GM12878 (cell line): ENCODE measurements around the gene SLC6A12. TPM values are rescaled to one million over a fixed set of nuclear protein-coding genes. Genes with fewer than 3 reads are reported as not detected.

ENCODE experiments used
- ATAC-seq: fragments of 200-7000 bp; cut with Tn5 transposase; 3 replicates; pipeline ENCODE4 v1.9.1; 2020; ENCODE audit warnings: mild to moderate bottlenecking, moderate library complexity
- BruUV-seq: library from RNA; stranded (reverse); fragments of 400-500 nt; replicated peaks from 2 replicates; lab custom pipeline; 2021; lab: Mats Ljungman, UMichigan
- CTCF ChIA-PET: fragments of 300-600 bp; sonication (Branson Sonifier 250); formaldehyde crosslinking; extraction: SDS; loops from one replicate; lab custom pipeline; 2021; ENCODE audit warnings: inconsistent platforms; lab: Yijun Ruan, JAX
- POLR2A ChIA-PET: fragments of 350-600 bp; formaldehyde crosslinking; extraction: SDS; loops from one replicate; lab custom pipeline; 2021; ENCODE audit warnings: inconsistent platforms; lab: Charles Lee
- RAD21 ChIA-PET: fragments of 300-600 bp; sonication (Branson Sonifier 250); formaldehyde crosslinking; loops from one replicate; lab custom pipeline; 2023; ENCODE audit warnings: antibody characterized with exemption; ENCODE audit not compliant: unreplicated experiment; lab: Charles Lee
- SMC1A ChIA-PET: fragments of 300-600 bp; sonication (Branson Sonifier 250); formaldehyde crosslinking; loops from one replicate; lab custom pipeline; 2023; ENCODE audit not compliant: unreplicated experiment, uncharacterized antibody; lab: Charles Lee
- DNase-seq: peaks from one replicate; pipeline ENCODE4 v3.0.0-alpha.2; 2011; ENCODE audit warnings: low read depth, low spot score
- FAIRE-seq: peaks from 3 replicates; lab custom pipeline; 2011; peaks lifted over from hg19 to GRCh38; lab: Jason Lieb, UNC
- H2AFZ ChIP-seq: 2 replicates; pipeline ENCODE4 v1.6.0; 2011; ENCODE audit warnings: low read depth, low read length, control low read depth; ENCODE audit not compliant: control insufficient read depth
- H3K27ac ChIP-seq: 2 replicates; pipeline ENCODE4 v1.5.1; 2011; ENCODE audit warnings: control low read depth; ENCODE audit not compliant: control insufficient read depth, insufficient read depth
- H3K27me3 ChIP-seq, 2 experiments: replicated peaks in 1 of 2; 2 replicates each; pipeline versions ENCODE4 v1.6.0 to v1.6.1; 2011; ENCODE audit warnings: low read length in 1 of 2; ENCODE audit not compliant: control insufficient read depth in 2 of 2, insufficient read depth in 2 of 2
- H3K36me3 ChIP-seq, 2 experiments: 2 replicates each; pipeline ENCODE4 v1.5.1; 2011; ENCODE audit warnings: low read length in 1 of 2; ENCODE audit not compliant: control insufficient read depth in 2 of 2, insufficient read depth in 2 of 2
- H3K4me1 ChIP-seq: 2 replicates; pipeline ENCODE4 v1.6.1; 2011; ENCODE audit warnings: mild to moderate bottlenecking, low read length, moderate library complexity, mixed read lengths; ENCODE audit not compliant: control insufficient read depth, insufficient read depth
- H3K4me2 ChIP-seq: 2 replicates; pipeline ENCODE4 v1.6.0; 2011; ENCODE audit warnings: control low read depth; ENCODE audit not compliant: control insufficient read depth, insufficient read depth
- H3K4me3 ChIP-seq: fragments of 200-600 bp; sonication (generic); 2 replicates; pipeline ENCODE4 v1.5.1; 2016
- H3K79me2 ChIP-seq: 2 replicates; pipeline ENCODE4 v1.6.0; 2011; ENCODE audit warnings: low read length; ENCODE audit not compliant: control insufficient read depth, insufficient read depth
- H3K9ac ChIP-seq: 2 replicates; pipeline ENCODE4 v1.8.0; 2011; ENCODE audit warnings: low read length, control low read depth, mixed read lengths; ENCODE audit not compliant: control insufficient read depth, insufficient read depth
- H3K9me3 ChIP-seq: replicated peaks from 3 replicates; pipeline ENCODE4 v1.5.1; 2011; ENCODE audit warnings: mild to moderate bottlenecking, low read length; ENCODE audit not compliant: control insufficient read depth, insufficient read depth
- H4K20me1 ChIP-seq: 2 replicates; pipeline ENCODE4 v1.6.0; 2011; ENCODE audit not compliant: control insufficient read depth, insufficient read depth
- BCL11A ChIP-seq: IDR thresholded peaks from 2 replicates; pipeline ENCODE4 v1.6.1; 2011; ENCODE audit warnings: low read depth, low read length
- CEBPZ ChIP-seq: fragments of 150-350 bp; IDR thresholded peaks from 2 replicates; pipeline ENCODE4 v1.6.1; 2016; ENCODE audit warnings: low read depth, low read length
- EGR1 ChIP-seq, 2 experiments: IDR thresholded peaks; 1 replicate in 1 of 2; 2 replicates in 1 of 2; pipeline ENCODE4 v1.6.1; 2011 to 2012; ENCODE audit warnings: low read depth in 2 of 2, low read length in 2 of 2, borderline replicate concordance in 1 of 2, mild to moderate bottlenecking in 1 of 2, moderate library complexity in 1 of 2
- HCFC1 ChIP-seq: fragments of 150-350 bp; IDR thresholded peaks from 2 replicates; pipeline ENCODE4 v1.6.1; 2014; ENCODE audit warnings: low read length
- MTA2 ChIP-seq: fragments of 450-650 bp; IDR thresholded peaks from 2 replicates; pipeline ENCODE4 v1.6.1; 2016; ENCODE audit warnings: low read depth, mild to moderate bottlenecking, moderate library complexity
- RBBP5 ChIP-seq: fragments of 200-600 bp; sonication (generic); conservative IDR thresholded peaks from 2 replicates; pipeline ENCODE4 v1.6.1; 2016
- SMAD1 ChIP-seq: fragments of 450-650 bp; IDR thresholded peaks from 2 replicates; pipeline ENCODE4 v1.6.1; 2018; ENCODE audit warnings: mild to moderate bottlenecking, low read depth; ENCODE audit not compliant: partially characterized antibody
- SUZ12 ChIP-seq: fragments of 200-600 bp; sonication (generic); IDR thresholded peaks from one replicate; pipeline ENCODE4 v1.6.1; 2018; ENCODE audit warnings: antibody characterized with exemption, mild to moderate bottlenecking; ENCODE audit not compliant: unreplicated experiment
- TBL1XR1 ChIP-seq: IDR thresholded peaks from 2 replicates; pipeline ENCODE4 v1.6.1; 2012; ENCODE audit warnings: low read depth, low read length, improper control_type of control experiment
- USF1 ChIP-seq: IDR thresholded peaks from 2 replicates; pipeline ENCODE4 v1.6.1; 2011; ENCODE audit warnings: borderline replicate concordance, low read depth, mild to moderate bottlenecking, moderate library complexity, mixed read lengths, low read length; ENCODE audit not compliant: insufficient read depth; ENCODE audit errors: extremely low read length
- YBX1 ChIP-seq: fragments of 450-650 bp; IDR thresholded peaks from 2 replicates; pipeline ENCODE4 v1.6.1; 2016; ENCODE audit warnings: antibody characterized with exemption
- ZBED1 ChIP-seq: IDR thresholded peaks from 2 replicates; pipeline ENCODE4 v1.6.1; 2016; ENCODE audit warnings: borderline replicate concordance
- ZSCAN29 ChIP-seq: fragments of 450-650 bp; IDR thresholded peaks from 2 replicates; pipeline ENCODE4 v1.6.1; 2017; ENCODE audit warnings: mild to moderate bottlenecking, moderate library complexity
- WGBS: methylation state at CpG from one replicate; pipeline ENCODE4 v1.1.6; 2016; ENCODE audit warnings: low lambda C conversion rate; ENCODE audit not compliant: insufficient replicate concordance, insufficient coverage; ENCODE audit errors: missing lambda C conversion rate; 5-methylcytosine and 5-hydroxymethylcytosine counted together
- in situ Hi-C: fragments of 300-500 bp; cut with MboI; formaldehyde crosslinking; loops from 9 replicates; pipeline ENCODE4 v1.14.3; 2018; ENCODE audit warnings: mixed read lengths
- intact Hi-C: fragments of 100-400 bp; cut with micrococcal nuclease; formaldehyde crosslinking; loops from one replicate; pipeline ENCODE4 v1.14.2; 2022; ENCODE audit not compliant: unreplicated experiment
- polyA plus RNA-seq, 11 experiments: library from polyadenylated mRNA; depleted of rRNA in 4 of 11; unstranded in 6 of 11; stranded (reverse) in 5 of 11; fragments of >200 nt; fragmentation: Nextera tagmentation in 4 of 11; fragmentation: Illumina TruSeq in 1 of 11; extraction: Ambion mirVana in 4 of 11; extraction: Trizol in 1 of 11; gene quantifications; 1 replicate in 1 of 11; 2 replicates in 10 of 11; pipeline versions ENCODE4 v1.2.1 to v1.2.3, GENCODE V29; 2011 to 2016; ENCODE audit warnings: inconsistent platforms in 2 of 11, missing spikeins in 2 of 11, low read depth in 1 of 11
- total RNA-seq, 4 experiments: library from RNA; depleted of rRNA in 3 of 4; stranded (reverse); fragments of >200 nt in 3 of 4; fragmentation: Illumina TruSeq in 1 of 4; extraction: Trizol in 1 of 4; gene quantifications; 2 replicates each; pipeline versions ENCODE4 v1.2.1 to v1.2.3, GENCODE V29; 2013 to 2021
- TF ChIP-seq, protein P1 (sequence below): fragments of 150-350 bp; IDR thresholded peaks from 2 replicates; pipeline ENCODE4 v1.6.1; 2014; ENCODE audit warnings: mild to moderate bottlenecking, low read depth, low read length
- TF ChIP-seq, protein P2 (sequence below): fragments of 450-650 bp; conservative IDR thresholded peaks from 2 replicates; pipeline ENCODE4 v1.6.1; 2017; ENCODE audit warnings: mild to moderate bottlenecking, moderate library complexity

The SLC6A12 gene
- total and polyA plus RNA-seq, 10 of the 15 experiments (the other 5 are each of a cell fraction or from before 2014, with no cell fraction given): 0.06 to 0.11 (median 0.07) TPM; not detected in 7

DNA sequence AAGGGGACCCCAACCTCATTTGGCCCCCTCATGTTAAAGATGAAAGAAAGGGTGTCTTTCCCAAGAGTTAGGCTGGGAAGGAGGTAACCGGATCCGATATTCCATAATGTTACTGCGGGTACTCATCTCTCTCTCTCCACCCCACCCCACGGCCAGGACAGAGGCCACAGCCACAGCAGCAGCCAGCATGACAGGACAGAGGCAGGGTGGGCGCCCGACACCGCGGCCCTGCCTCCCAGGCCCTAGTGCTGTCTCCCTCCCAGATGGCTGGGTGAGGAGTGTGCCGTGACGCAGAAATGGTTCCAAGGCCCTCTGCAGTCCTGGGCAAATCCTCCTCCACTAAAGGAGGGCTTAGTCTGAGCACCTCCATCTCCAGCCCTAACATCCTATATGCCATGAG is 6.2 kb downstream of the SLC6A12 start (continued):
- TF ChIP-seq CEBPZ: no peak
- TF ChIP-seq HCFC1: no peak
- no peak for TF ChIP-seq RBBP5
- no peak for TF ChIP-seq SUZ12
- no peak for TF ChIP-seq ZBED1
- TF ChIP-seq ZSCAN29: no peak

- ChIA-PET POLR2A (no interaction called here), SMC1A (no interaction called here), CTCF (no interaction called here), RAD21 (no interaction called here)
- in situ Hi-C loops (no loop called here), intact Hi-C loops (no loop called here)
- no peak overlapping the region for H3K9ac ChIP-seq
- no peak for DNase-seq
- H3K9me3 ChIP-seq: no peaks in the 10 kb centered on the region
- ATAC-seq: no peak
- no peak for FAIRE-seq
- H3K36me3 ChIP-seq: no peaks in the 10 kb centered on the region
- no peaks in the 10 kb centered on the region for H4K20me1 ChIP-seq
- H3K27me3 ChIP-seq: peaks cover 0 to 9% of the 10 kb centered on the region in 2 experiments; a peak in 2 of 4 replicates
- H3K4me2 ChIP-seq: no peak overlapping the region
- 42% methylated on average over 21 of the region's 21 CpGs for WGBS
- H3K79me2 ChIP-seq: no peaks in the 10 kb centered on the region
- no peak overlapping the region for H3K27ac ChIP-seq
- no peak overlapping the region for H2AFZ ChIP-seq
- no TSS peak for BruUV-seq
- H3K4me1 ChIP-seq: no peaks in the 10 kb centered on the region
- no peak overlapping the region for H3K4me3 ChIP-seq
- TF ChIP-seq, protein P1, sequence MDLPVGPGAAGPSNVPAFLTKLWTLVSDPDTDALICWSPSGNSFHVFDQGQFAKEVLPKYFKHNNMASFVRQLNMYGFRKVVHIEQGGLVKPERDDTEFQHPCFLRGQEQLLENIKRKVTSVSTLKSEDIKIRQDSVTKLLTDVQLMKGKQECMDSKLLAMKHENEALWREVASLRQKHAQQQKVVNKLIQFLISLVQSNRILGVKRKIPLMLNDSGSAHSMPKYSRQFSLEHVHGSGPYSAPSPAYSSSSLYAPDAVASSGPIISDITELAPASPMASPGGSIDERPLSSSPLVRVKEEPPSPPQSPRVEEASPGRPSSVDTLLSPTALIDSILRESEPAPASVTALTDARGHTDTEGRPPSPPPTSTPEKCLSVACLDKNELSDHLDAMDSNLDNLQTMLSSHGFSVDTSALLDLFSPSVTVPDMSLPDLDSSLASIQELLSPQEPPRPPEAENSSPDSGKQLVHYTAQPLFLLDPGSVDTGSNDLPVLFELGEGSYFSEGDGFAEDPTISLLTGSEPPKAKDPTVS: no peak
- TF ChIP-seq SMAD1 (no peak), BCL11A (no peak), USF1 (no peak), YBX1 (no peak), TBL1XR1 (no peak), EGR1 (IDR thresholded peaks at IDR 0.05; ENCODE audit: borderline replicate concordance in 1 of 2, low read depth in 2 of 2, low read length in 2 of 2) (no peak), MTA2 (no peak)
- TF ChIP-seq, protein P2, sequence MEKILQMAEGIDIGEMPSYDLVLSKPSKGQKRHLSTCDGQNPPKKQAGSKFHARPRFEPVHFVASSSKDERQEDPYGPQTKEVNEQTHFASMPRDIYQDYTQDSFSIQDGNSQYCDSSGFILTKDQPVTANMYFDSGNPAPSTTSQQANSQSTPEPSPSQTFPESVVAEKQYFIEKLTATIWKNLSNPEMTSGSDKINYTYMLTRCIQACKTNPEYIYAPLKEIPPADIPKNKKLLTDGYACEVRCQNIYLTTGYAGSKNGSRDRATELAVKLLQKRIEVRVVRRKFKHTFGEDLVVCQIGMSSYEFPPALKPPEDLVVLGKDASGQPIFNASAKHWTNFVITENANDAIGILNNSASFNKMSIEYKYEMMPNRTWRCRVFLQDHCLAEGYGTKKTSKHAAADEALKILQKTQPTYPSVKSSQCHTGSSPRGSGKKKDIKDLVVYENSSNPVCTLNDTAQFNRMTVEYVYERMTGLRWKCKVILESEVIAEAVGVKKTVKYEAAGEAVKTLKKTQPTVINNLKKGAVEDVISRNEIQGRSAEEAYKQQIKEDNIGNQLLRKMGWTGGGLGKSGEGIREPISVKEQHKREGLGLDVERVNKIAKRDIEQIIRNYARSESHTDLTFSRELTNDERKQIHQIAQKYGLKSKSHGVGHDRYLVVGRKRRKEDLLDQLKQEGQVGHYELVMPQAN: no peak
Observed at GRCh38 chr12:206746-207440, 7.1 kb downstream of the SLC6A12 start.
